DOHH2 (cell line): ENCODE measurements around the gene USP10.

Experiments
- H3F3A ChIP-seq: fragments of 200-600 bp; sonication (generic), shearing (Covaris generic); 2 replicates; pipeline ENCODE4 v1.6.0; 2016; ENCODE audit warnings: antibody characterized with exemption, mild to moderate bottlenecking; ENCODE audit not compliant: control insufficient read depth, insufficient read depth
- H3K27ac ChIP-seq: fragments of 200-600 bp; sonication (generic); 2 replicates; pipeline ENCODE4 v1.5.1; 2014; ENCODE audit warnings: low read depth, mild to moderate bottlenecking, low read length, moderate library complexity
- H3K27me3 ChIP-seq: fragments of 200-600 bp; sonication (generic); 2 replicates; pipeline ENCODE4 v1.6.1; 2014; ENCODE audit warnings: mild to moderate bottlenecking, low read length, mixed read lengths; ENCODE audit not compliant: control insufficient read depth
- H3K36me3 ChIP-seq: fragments of 200-600 bp; sonication (generic); 2 replicates; pipeline ENCODE4 v1.6.1; 2014; ENCODE audit warnings: mild to moderate bottlenecking, low read length, moderate library complexity, mixed read lengths; ENCODE audit not compliant: control insufficient read depth
- H3K4me1 ChIP-seq: fragments of 200-600 bp; sonication (generic); 2 replicates; pipeline ENCODE4 v1.6.1; 2014; ENCODE audit warnings: mild to moderate bottlenecking, low read length, mixed read lengths; ENCODE audit not compliant: control insufficient read depth
- H3K4me2 ChIP-seq: fragments of 200-600 bp; sonication (generic); 2 replicates; pipeline ENCODE4 v1.6.0; 2014; ENCODE audit warnings: mild to moderate bottlenecking, low read length, moderate library complexity
- H3K4me3 ChIP-seq: fragments of 200-600 bp; sonication (generic); 2 replicates; pipeline ENCODE4 v1.5.1; 2014; ENCODE audit warnings: mild to moderate bottlenecking, low read length, mixed read lengths
- H3K79me2 ChIP-seq: fragments of 200-600 bp; sonication (generic); 2 replicates; pipeline ENCODE4 v1.6.1; 2014; ENCODE audit warnings: mild to moderate bottlenecking, low read length, mixed read lengths; ENCODE audit not compliant: control insufficient read depth
- H3K9me2 ChIP-seq: fragments of 200-600 bp; sonication (generic); replicated peaks from 2 replicates; pipeline ENCODE4 v1.6.1; 2014; ENCODE audit warnings: mild to moderate bottlenecking, low read length, mixed read lengths; ENCODE audit not compliant: control insufficient read depth
- H3K9me3 ChIP-seq: fragments of 200-600 bp; sonication (generic); 2 replicates; pipeline ENCODE4 v1.6.1; 2014; ENCODE audit warnings: antibody characterized with exemption, low read length, mixed read lengths; ENCODE audit not compliant: control insufficient read depth, insufficient read depth
- H4K20me1 ChIP-seq: fragments of 200-600 bp; sonication (generic); 2 replicates; pipeline ENCODE4 v1.6.0; 2014; ENCODE audit warnings: low read depth, mild to moderate bottlenecking, antibody characterized with exemption, low read length, moderate library complexity; ENCODE audit not compliant: control insufficient read depth, insufficient read depth
- CTCF ChIP-seq: fragments of 200-600 bp; sonication (generic); IDR thresholded peaks from one replicate; pipeline ENCODE4 v1.5.1; 2014; ENCODE audit warnings: antibody characterized with exemption, mild to moderate bottlenecking, low read depth, low read length; ENCODE audit not compliant: poor library complexity, severe bottlenecking
- EZH2phosphoT487 ChIP-seq: fragments of 200-600 bp; sonication (generic); IDR thresholded peaks from 2 replicates; pipeline ENCODE4 v1.6.1; 2017; ENCODE audit warnings: borderline replicate concordance, mild to moderate bottlenecking, antibody characterized with exemption, low read length, moderate library complexity, mixed read lengths

USP10 gene

GRCh38 chr16:84749815-84750214 is 50.0 kb downstream of the USP10 start:
- Histone ChIP-seq H3K9me2 (no peaks in the 10 kb centered on the region), H3K27me3 (no peaks in the 10 kb centered on the region), H3K4me3 (no peak overlapping the region), H3K27ac (no peak overlapping the region), H3K79me2 (peaks cover 95% of the 10 kb centered on the region), H3K4me2 (no peak overlapping the region), H3K36me3 (peaks cover 53% of the 10 kb centered on the region), H4K20me1 (peaks cover 23% of the 10 kb centered on the region), H3K9me3 (no peaks in the 10 kb centered on the region), H3K4me1 (peaks cover 26% of the 10 kb centered on the region), H3F3A (peaks cover 28% of the 10 kb centered on the region)
- TF ChIP-seq CTCF, result no peak
- TF ChIP-seq EZH2phosphoT487, result no peak

- H3K27me3 ChIP-seq, result no peaks in the 10 kb centered on the region
- peaks cover 53% of the 10 kb centered on the region for H3K36me3 ChIP-seq
- H3K27ac ChIP-seq, result no peak overlapping the region
- H3K4me2 ChIP-seq, result no peak overlapping the region
- no peaks in the 10 kb centered on the region for H3K9me2 ChIP-seq
- TF ChIP-seq CTCF (no peak), EZH2phosphoT487 (no peak)
- peaks cover 95% of the 10 kb centered on the region for H3K79me2 ChIP-seq
- H3K4me3 ChIP-seq, result no peak overlapping the region
- H4K20me1 ChIP-seq, result peaks cover 29% of the 10 kb centered on the region
- H3F3A ChIP-seq, result peaks cover 28% of the 10 kb centered on the region
- H3K4me1 ChIP-seq, result peaks cover 26% of the 10 kb centered on the region
- H3K9me3 ChIP-seq, result no peaks in the 10 kb centered on the region
Observed at GRCh38 chr16:84750575-84750974, 50.8 kb downstream of the USP10 start.

- H3K4me3 ChIP-seq, result no peak overlapping the region
- peaks cover 95% of the 10 kb centered on the region for H3K79me2 ChIP-seq
- H3K4me1 ChIP-seq, result peaks cover 26% of the 10 kb centered on the region
- H3F3A ChIP-seq, result peaks cover 28% of the 10 kb centered on the region
- H3K9me3 ChIP-seq, result no peaks in the 10 kb centered on the region
- H3K4me2 ChIP-seq, result no peak overlapping the region
- no peaks in the 10 kb centered on the region for H3K9me2 ChIP-seq
- H3K27me3 ChIP-seq, result no peaks in the 10 kb centered on the region
- H4K20me1 ChIP-seq, result peaks cover 32% of the 10 kb centered on the region
- peaks cover 52% of the 10 kb centered on the region for H3K36me3 ChIP-seq
- no peak for TF ChIP-seq CTCF
- TF ChIP-seq EZH2phosphoT487, result no peak
- H3K27ac ChIP-seq, result no peak overlapping the region
Observed at GRCh38 chr16:84751241-84751640, 51.4 kb downstream of the USP10 start.

GRCh38 chr16:84751947-84752346 is 52.1 kb downstream of the USP10 start:
- Histone ChIP-seq H4K20me1 (peaks cover 38% of the 10 kb centered on the region), H3K27me3 (no peaks in the 10 kb centered on the region), H3K9me2 (no peaks in the 10 kb centered on the region), H3K27ac (no peak overlapping the region), H3K4me1 (peaks cover 26% of the 10 kb centered on the region), H3K36me3 (peaks cover 52% of the 10 kb centered on the region), H3F3A (peaks cover 28% of the 10 kb centered on the region), H3K4me3 (no peak overlapping the region), H3K4me2 (no peak overlapping the region), H3K79me2 (peaks cover 97% of the 10 kb centered on the region), H3K9me3 (no peaks in the 10 kb centered on the region)
- TF ChIP-seq EZH2phosphoT487 (no peak), CTCF (no peak)
